NCI-H2227 treated with DMSO at 0.1 percent for 48 hours (cell line): ENCODE measurements around the gene MUC4.
"Not testable (repeated sequence)": the region's sequence is repeated elsewhere in the genome, so short reads cannot be mapped to it uniquely, and the experiment has no call there.

Experiments
- DNase-seq: peaks from one replicate; lab custom pipeline; 2025; lab: John Stamatoyannopoulos, UW

The MUC4 gene

GRCh38 chr3:195737782-195738181 is 73.9 kb downstream of the MUC4 start:
- DNase-seq: not testable (repeated sequence)

- no peak for DNase-seq
These were observed 74.8 kb downstream of the MUC4 start for GRCh38 chr3:195736866-195737490.

DNA sequence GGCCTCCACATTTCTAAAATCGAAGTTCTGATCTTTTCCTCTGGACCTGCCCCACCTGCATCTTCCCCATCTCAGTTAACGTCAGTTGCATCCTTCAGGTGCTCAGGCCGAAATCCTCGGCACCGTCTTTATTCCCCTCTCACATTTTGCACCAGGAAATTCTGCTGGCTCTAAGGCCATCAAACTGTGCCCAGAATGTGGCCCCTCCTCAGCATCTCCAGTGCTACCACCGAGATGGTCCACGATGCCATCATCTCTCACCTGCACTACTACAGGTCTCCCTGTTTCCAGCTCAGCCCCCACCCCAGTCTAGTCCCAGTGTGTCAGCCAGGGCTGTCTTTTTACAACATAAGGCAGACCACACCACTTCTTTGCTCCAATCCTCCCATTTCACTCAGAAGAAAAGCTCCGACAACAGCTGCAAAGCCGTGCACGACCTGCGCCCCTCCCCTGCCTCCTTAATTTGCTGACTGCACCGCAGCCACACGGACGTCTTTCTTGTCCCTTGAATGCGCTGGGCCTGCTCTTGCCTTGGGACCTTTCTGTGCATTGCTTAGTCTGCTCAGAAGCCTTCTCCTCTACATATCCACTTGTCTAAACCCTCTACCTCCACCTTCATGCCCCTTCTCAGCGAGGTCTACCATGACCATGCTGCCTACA is 76.6 kb downstream of the MUC4 start:
- DNase-seq: no peak

DNA sequence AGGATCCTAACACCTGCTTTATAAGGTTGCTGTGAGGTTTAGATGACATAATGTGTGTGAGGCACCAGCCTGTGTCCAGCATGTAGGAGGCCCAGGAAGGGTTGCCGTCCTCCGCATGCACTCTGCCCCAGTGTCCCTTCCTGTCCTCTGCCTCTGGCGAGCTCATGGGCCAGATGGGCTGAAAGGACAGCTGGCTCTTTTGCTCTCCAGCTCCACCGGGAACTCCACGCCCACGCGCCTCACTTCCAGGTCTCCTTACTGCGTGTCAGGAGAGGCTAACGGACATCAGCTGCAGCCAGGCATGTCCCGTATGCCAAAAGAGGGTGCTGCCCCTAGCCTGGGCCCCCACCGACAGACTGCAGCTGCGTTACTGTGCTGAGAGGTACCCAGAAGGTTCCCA is 78.8 kb downstream of the MUC4 start:
- no peak for DNase-seq

DNA sequence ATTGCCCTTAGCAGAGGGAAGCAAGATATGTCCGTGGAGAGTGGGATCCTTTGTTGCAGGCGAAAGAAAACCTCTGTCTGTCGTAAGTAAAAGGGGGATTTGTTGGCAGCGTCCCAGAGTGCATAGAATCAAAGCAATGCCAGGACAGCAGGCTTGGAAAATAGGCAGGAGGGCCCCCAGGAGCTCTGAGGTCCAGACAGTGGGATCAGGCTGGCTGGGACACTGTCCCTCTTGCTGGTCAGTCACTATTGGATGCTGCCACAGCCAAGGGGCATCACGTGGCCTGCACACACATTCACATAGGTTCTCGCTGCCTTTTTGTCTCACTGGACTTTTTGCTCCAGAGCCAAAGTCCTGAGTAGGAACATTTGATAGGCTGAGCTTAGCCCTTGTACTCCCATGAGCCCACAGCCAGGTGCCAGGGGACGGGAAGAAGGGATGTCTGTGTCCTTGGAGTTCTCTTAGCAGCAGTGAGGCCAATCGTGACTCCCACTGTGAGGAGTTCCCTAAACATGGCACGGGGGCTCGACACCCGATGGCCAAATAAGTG is 80.3 kb downstream of the MUC4 start:
- no peak for DNase-seq

DNA sequence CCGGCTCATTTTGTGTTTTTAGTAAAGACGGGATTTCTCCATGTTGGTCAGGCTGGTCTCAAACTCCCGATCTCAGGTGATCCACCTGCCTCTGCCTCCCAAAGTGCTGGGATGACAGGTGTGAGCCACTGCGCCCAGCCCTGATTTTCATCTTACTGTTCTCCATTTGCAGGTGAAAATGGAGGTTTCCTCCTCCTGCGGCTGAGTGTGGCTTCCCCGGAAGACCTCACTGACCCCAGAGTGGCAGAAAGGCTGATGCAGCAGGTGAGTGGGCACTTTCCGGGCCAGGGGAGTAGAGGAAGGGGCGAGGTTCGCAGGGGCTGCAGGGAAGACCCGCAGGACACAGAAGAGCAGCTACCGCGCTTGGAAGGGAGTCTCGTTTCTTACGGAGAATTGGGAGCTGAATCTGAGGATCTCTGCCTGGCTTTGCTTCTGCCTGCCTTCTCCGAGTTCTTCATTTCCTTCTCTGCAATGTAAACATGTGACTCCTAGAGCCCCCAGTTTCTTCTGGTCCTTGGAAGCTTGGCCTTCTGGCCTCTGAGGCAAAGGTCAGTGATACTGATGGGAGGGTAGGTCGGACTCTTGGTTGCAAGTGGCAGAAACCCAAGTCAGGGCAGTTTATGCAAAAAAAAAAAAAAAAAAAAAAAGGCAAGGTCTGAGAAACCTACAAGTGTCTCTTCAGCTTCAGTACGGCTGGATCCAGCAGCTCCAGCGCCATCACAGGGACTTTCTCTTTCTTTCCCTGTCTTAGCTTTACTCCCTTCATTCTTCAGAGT is 82.1 kb downstream of the MUC4 start:
- no peak for DNase-seq

GRCh38 chr3:195728789-195729188 is 82.9 kb downstream of the MUC4 start:
- DNase-seq: not testable (repeated sequence)

DNA sequence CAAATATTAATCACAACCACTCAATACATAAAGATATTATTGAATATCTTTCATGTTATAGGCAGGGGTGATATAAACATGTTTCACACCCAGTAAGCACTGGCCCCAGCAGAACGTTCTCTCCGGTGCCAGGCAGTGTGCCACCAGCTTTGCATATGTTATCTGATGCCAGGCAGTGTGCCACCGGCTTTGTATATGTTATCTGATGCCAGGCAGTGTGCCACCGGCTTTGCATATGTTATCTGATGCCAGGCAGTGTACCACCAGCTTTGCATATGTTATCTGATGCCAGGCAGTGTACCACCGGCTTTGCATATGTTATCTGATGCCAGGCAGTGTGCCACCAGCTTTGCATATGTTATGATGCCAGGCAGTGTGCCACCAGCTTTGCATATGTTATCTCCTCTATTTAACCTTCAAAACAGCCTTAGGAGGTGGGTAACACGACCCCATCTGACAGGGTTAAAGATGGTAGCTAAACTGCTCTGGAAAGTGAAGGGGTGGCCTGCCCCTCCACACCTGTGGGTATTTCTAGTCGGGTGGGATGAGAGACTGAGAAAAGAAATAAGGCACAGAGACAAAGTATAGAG is 84.0 kb downstream of the MUC4 start:
- DNase-seq: no peak

- DNase-seq: not testable (repeated sequence)
These were observed 85.6 kb downstream of the MUC4 start for GRCh38 chr3:195725916-195726740.

GRCh38 chr3:195724363-195724762 is 87.4 kb downstream of the MUC4 start:
- not testable (repeated sequence) for DNase-seq

DNA sequence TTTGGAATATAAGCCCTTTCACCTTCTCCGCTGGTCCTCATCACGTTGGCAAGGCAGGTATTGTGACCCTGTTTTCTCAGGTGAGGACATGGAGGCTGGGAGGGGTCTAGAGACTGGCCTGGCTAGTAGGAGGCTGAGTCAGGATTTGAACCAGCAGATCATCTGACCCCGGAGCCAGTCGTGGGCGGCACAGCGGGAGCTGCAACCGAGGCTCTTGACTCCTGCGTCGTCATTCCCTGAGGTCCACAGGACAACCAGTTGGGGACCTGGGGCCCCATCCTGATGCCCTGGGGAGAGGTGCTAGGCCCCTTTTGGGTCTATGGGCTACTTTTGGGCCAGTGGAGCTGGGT is 88.8 kb downstream of the MUC4 start:
- not testable (repeated sequence) for DNase-seq

DNA sequence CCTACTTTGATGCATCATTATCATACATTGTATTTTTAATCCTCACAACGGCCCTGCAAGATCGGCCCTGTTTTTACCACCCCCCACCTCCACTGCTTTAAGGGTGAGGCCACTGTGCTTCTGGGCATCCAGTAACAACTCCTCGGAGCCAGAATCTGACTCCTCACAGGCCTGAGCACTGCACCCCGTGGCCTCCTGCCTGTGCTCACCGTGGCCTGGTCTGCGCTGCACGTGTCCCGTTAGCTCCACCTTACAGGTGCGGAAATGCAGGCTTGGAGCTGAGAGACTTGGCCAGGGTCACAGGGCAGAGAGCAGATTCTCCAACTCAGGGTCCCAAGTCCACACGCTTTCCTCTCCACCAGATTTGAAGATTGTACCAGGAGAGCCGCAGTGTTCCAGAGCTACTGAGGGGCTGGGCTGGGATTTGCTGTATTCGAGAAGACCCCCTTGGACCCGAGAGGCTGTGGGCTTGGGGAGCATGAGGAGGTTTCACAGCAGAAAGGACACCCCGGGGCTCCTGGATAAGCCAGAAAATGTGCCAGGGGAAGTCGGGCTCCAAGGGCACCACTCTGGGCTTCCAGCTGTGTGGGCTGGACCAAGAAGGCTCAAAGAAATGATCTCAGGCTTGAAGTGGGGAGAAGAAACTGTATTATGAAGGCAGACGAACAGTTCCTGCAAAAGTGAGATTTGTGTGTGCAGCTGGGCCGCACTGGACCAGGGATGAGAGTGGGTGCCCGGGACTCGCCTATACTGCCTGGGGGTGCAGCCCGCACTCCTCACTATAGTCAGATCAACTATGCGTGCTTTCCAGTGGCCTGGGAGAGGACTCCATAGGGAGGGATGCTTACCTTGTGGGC is 89.4 kb downstream of the MUC4 start:
- DNase-seq: not testable (repeated sequence)

DNA sequence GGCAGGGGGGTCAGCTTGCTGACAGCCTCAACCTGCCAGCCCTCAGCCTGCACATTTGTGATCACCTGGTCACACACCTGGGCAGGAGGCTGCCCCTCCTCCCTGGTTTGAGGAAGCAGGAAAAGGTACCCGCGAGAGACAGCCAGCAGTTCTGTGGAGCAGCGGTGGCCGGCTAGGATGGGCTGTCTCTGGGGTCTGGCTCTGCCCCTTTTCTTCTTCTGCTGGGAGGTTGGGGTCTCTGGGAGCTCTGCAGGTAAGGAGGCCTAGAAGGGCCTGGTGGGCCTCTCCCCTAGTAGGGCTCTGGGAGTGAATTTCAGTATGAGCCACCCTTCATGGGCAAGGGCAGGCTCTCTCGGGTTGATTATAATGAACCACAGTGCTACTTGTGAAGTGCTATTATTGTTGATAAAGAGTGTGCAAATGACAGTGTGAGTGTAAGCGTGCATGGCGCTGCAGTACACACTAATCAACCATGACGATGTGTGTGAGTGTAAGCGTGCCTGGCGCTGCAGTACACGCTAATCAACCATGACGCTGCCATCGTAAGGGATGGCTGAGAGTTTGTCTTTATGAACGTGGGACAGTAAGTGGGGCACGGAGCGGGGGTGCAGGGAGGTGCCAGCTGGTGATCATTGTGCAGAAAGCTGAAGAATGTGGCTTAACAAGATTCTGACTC is 90.8 kb downstream of the MUC4 start, which contains the start of gene MUC20:
Gene MUC20 (plus strand): TSS at position 148 of the 676 bp plus-strand sequence. CDS start 30 bp downstream, at position 178.
- not testable (repeated sequence) for DNase-seq

DNA sequence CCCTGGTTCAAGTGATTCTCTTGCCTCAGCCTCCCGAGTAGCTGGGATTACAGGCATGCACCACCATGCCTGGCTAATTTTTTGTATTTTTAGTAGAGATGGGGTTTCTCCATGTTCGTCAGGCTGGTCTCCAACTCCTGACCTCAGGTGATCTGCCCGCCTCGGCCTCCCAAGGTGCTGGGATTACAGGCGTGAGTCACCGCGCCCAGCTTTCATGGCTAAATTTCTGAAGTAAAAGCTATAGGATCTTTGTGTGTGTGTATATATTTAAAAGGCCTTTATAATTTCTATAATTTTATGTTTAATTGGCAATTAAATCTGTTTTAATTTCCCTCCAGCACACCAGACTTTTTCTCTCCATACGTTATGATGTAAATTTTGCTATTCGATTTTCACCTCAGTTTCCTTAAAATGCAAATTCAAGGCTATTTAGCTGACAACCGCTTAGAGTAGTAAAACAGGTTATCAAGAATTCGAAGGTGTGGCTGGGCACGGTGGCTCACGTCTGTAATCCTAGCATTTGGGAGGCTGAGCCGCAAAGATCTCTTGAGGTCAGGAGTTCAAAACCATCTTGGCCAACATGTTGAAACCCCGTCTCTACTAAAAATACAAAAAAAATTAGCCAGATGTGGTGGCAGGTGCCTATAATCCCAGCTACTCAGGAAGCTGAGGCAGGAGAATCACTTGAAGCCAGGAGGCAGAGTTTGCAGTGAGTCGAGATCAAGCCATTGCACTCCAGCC is 92.0 kb downstream of the MUC4 start:
- DNase-seq: not testable (repeated sequence)

GRCh38 chr3:195718477-195718984 is 93.2 kb downstream of the MUC4 start:
- DNase-seq: no peak

DNA sequence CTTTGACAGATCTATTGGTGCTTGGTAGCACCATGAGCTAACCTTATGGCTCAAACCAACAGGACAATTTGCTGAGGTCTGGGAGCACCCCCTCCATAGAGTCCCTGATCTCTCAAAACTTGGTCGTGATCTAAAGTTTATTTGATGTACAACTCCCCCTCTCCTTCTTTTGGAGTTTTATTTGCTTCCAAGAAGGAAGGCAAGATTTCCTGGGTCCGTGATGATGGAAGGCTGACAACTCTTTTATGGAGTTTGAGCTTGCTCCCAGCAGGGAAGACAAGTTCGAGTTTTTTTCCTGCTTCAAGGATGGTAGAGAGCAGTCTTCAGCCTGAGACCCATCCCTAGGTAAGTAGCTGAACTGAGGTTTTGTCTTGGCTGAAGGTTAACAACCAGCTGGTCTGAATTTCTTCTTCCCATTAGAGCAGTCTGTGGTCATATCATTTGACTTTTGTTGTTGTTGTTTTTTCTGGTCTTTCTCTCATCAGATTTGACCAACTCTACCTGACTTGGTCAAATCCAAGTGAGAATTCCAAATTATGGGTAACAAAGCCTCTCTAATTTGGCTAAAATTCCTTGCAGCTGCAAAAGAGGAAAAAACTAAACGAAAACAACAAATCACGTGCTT is 93.8 kb downstream of the MUC4 start:
- DNase-seq: no peak

DNA sequence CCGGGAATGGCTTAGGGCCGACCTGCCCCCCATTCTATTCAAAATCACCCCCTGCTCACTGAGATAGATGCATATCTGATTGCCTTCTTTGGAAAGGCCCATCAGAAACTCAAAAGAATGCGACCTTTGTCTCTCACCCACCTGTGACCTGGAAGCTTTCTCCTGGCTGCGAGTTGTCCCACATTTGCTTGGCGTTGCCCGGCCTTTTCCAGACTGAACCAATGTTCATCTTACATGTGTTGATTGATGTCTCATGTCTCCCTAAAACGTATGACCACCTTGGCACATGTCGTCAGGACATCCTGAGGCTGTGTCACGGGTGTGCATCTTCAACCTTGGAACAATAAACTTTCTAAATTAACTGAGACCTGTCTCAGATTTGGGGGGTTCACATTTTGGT is 94.3 kb downstream of the MUC4 start:
- no peak for DNase-seq

GRCh38 chr3:195715583-195716266 is 96.0 kb downstream of the MUC4 start:
- DNase-seq: no peak
